Cardiac septum (tissue), 1 donor: ENCODE data around the gene FANCD2. TPM values are rescaled to one million over a fixed set of nuclear protein-coding genes. Genes with fewer than 3 reads are reported as not detected.
"Not testable (repeated sequence)": the region's sequence is repeated elsewhere in the genome, so short reads cannot be mapped to it uniquely, and the experiment has no call there.

Source experiments
- DNase-seq: peaks from one replicate; pipeline ENCODE4 v3.0.0-alpha.2; 2020; ENCODE audit warnings: low spot score
- intact Hi-C: fragments of 100-400 bp; cut with DNase I; formaldehyde crosslinking; loops from one replicate; pipeline ENCODE4 v1.14.0; 2022
- total RNA-seq: library from RNA; stranded (reverse); fragmentation: NEBNext Ultra II Directional; extraction: Animal tissue kit (Norgen Biotek cat#: 25700); gene quantifications from one replicate; pipeline ENCODE4 v1.2.1, GENCODE V29; 2021
- donor health status: DM: no; HTN: no; CAD: no.

The FANCD2 gene
- total RNA-seq, 1 donor from 2014 or later: 0.48 TPM

GRCh38 chr3:10010878-10011465, 15.3 kb upstream of the FANCD2 start:
- intact Hi-C loops: no loop called here
- peak; percentile 99 for DNase-seq

GRCh38 chr3:10011631-10012030, 14.6 kb upstream of the FANCD2 start:
- intact Hi-C loops: no loop called here
- DNase-seq: no peak

GRCh38 chr3:10012106-10012505, 14.1 kb upstream of the FANCD2 start:
- DNase-seq: no peak
- intact Hi-C loops: no loop called here

- DNase-seq: peak; percentile 87
- intact Hi-C loops: no loop called here
Observed at GRCh38 chr3:10015461-10015904, 10.8 kb upstream of the FANCD2 start.

- no peak for DNase-seq
- intact Hi-C loops: no loop called here
Observed at GRCh38 chr3:10017636-10018292, 8.5 kb upstream of the FANCD2 start.

- intact Hi-C loops, DNase-seq: not testable (repeated sequence)
Observed at GRCh38 chr3:10018806-10019205, 7.4 kb upstream of the FANCD2 start.

GRCh38 chr3:10019326-10019725, 6.9 kb upstream of the FANCD2 start:
- DNase-seq: no peak
- intact Hi-C loops: no loop called here

- no peak for DNase-seq
- intact Hi-C loops: loop anchor here (10.0 kb wide), 1 partner anchor 203 kb away; no protein-coding TSS in a partner anchor
Observed at GRCh38 chr3:10021856-10022775, 4.1 kb upstream of the FANCD2 start.

GRCh38 chr3:10023587-10024310, 2.5 kb upstream of the FANCD2 start:
- intact Hi-C loops: loop anchor here (10.0 kb wide), 1 partner anchor 201 kb away; no protein-coding TSS in a partner anchor
- no peak for DNase-seq

GRCh38 chr3:10025205-10026083, 793 bp upstream of the FANCD2 start:
- intact Hi-C loops: loop anchor here (5.0 to 10.0 kb wide), 3 partner anchors 38 to 199 kb away; partner anchors contain the start of genes BRK1 and EMC3
- DNase-seq: no peak

GRCh38 chr3:10041034-10041433, 14.8 kb downstream of the FANCD2 start:
- intact Hi-C loops: no loop called here
- DNase-seq: no peak

GRCh38 chr3:10047876-10048275, 21.6 kb downstream of the FANCD2 start:
- intact Hi-C loops: no loop called here
- DNase-seq: no peak

- DNase-seq, intact Hi-C loops: not testable (repeated sequence)
Observed at GRCh38 chr3:10053054-10053453, 26.8 kb downstream of the FANCD2 start.

GRCh38 chr3:10055097-10055496, 28.9 kb downstream of the FANCD2 start:
- no peak for DNase-seq
- intact Hi-C loops: no loop called here

- intact Hi-C loops, DNase-seq: not testable (repeated sequence)
Observed at GRCh38 chr3:10070077-10070476, 43.8 kb downstream of the FANCD2 start.

GRCh38 chr3:10074666-10075065, 48.4 kb downstream of the FANCD2 start:
- intact Hi-C loops: no loop called here
- DNase-seq: no peak

- intact Hi-C loops: no loop called here
- no peak for DNase-seq
Observed at GRCh38 chr3:10081871-10082270, 55.6 kb downstream of the FANCD2 start.

GRCh38 chr3:10085738-10086137, 59.5 kb downstream of the FANCD2 start:
- intact Hi-C loops: no loop called here
- no peak for DNase-seq

GRCh38 chr3:10088256-10088655, 62.0 kb downstream of the FANCD2 start:
- DNase-seq: no peak
- intact Hi-C loops: no loop called here
